K562 (cell line): ENCODE data around the gene STXBP6. TPM values are rescaled to one million over a fixed set of nuclear protein-coding genes. Genes with fewer than 3 reads are reported as not detected.

ENCODE experiments used
- ATAC-seq: fragments of 200-7000 bp; cut with Tn5 transposase; 3 replicates; pipeline ENCODE4 v1.9.1; 2020; ENCODE audit warnings: moderate library complexity
- BruUV-seq: library from RNA; stranded (reverse); fragments of 400-500 nt; replicated peaks from 2 replicates; lab custom pipeline; 2021; lab: Mats Ljungman, UMichigan
- CTCF ChIA-PET: fragments of 300-600 bp; formaldehyde crosslinking; extraction: SDS; loops from one replicate; lab custom pipeline; 2021; ENCODE audit warnings: low intra/inter-chr PET ratio; lab: Yijun Ruan, JAX
- POLR2A ChIA-PET: fragments of 300-600, 350-650 bp; sonication (Branson Sonifier 250); formaldehyde crosslinking; extraction: SDS; loops from one replicate; lab custom pipeline; 2021; ENCODE audit warnings: antibody characterized with exemption, inconsistent platforms; lab: Yijun Ruan, JAX
- DNase-seq, 4 experiments: peaks; one replicate each; pipeline versions ENCODE4 v3.0.0 to v3.0.0-alpha.2; 2011 to 2018; ENCODE audit warnings: low spot score in 3 of 4, mixed read lengths in 3 of 4; ENCODE audit errors: extremely low read depth in 1 of 4
- FAIRE-seq: peaks from 2 replicates; lab custom pipeline; 2011; peaks lifted over from hg19 to GRCh38; lab: Jason Lieb, UNC
- H2AFZ ChIP-seq: 2 replicates; pipeline ENCODE4 v1.6.0; 2011; ENCODE audit warnings: low read depth, low read length, control low read depth, inconsistent platforms
- H3K27ac ChIP-seq: fragments of 200-600 bp; 3 replicates; pipeline ENCODE4 v1.8.0; 2011; ENCODE audit warnings: low read depth, mild to moderate bottlenecking, control low read depth, inconsistent platforms, low read length, moderate library complexity, mixed read lengths; ENCODE audit errors: extremely low read depth
- H3K27me3 ChIP-seq, 2 experiments: fragments of 300-600 bp in 1 of 2; 2 replicates in 1 of 2; 3 replicates in 1 of 2; pipeline versions ENCODE4 v1.6.0 to v1.8.0; 2011; ENCODE audit warnings: inconsistent platforms in 2 of 2, low read length in 2 of 2, mild to moderate bottlenecking in 1 of 2, mixed read lengths in 1 of 2, moderate library complexity in 1 of 2; ENCODE audit not compliant: control insufficient read depth in 2 of 2, insufficient read depth in 2 of 2
- H3K36me3 ChIP-seq: fragments of 300-600 bp; 3 replicates; pipeline ENCODE4 v1.8.0; 2011; ENCODE audit warnings: mild to moderate bottlenecking, low read length, inconsistent platforms; ENCODE audit not compliant: control insufficient read depth, insufficient read depth
- H3K4me1 ChIP-seq, 2 experiments: fragments of 200-600 bp in 1 of 2; replicated peaks in 1 of 2; 2 replicates in 1 of 2; 3 replicates in 1 of 2; pipeline versions ENCODE4 v1.5.1 to v1.8.0; 2011; ENCODE audit warnings: inconsistent platforms in 2 of 2, low read length in 2 of 2, mild to moderate bottlenecking in 1 of 2, mixed read lengths in 1 of 2, moderate library complexity in 1 of 2; ENCODE audit not compliant: control insufficient read depth in 2 of 2, insufficient read depth in 2 of 2
- H3K4me2 ChIP-seq: 2 replicates; pipeline ENCODE4 v1.6.1; 2011; ENCODE audit warnings: low read length, control low read depth, inconsistent platforms, mixed read lengths; ENCODE audit not compliant: insufficient read depth
- H3K4me3 ChIP-seq: fragments of 200-600 bp; sonication (generic), shearing (Covaris generic); 2 replicates; pipeline ENCODE4 v1.5.1; 2016; ENCODE audit warnings: control low read depth, inconsistent platforms
- H3K79me2 ChIP-seq: fragments of 200-600 bp; 3 replicates; pipeline ENCODE4 v1.8.0; 2011; ENCODE audit warnings: low read length, inconsistent platforms; ENCODE audit not compliant: control insufficient read depth, insufficient read depth
- H3K9ac ChIP-seq, 2 experiments: 2 replicates each; pipeline versions ENCODE4 v1.6.0 to v1.6.1; 2011; ENCODE audit warnings: low read depth in 2 of 2, low read length in 2 of 2, control low read depth in 1 of 2, inconsistent platforms in 1 of 2, mild to moderate bottlenecking in 1 of 2, mixed read lengths in 1 of 2; ENCODE audit not compliant: insufficient read depth in 1 of 2
- H3K9me1 ChIP-seq: one replicate; pipeline ENCODE4 v1.6.0; 2011; ENCODE audit warnings: inconsistent platforms, mild to moderate bottlenecking, low read length, moderate library complexity; ENCODE audit not compliant: control insufficient read depth, insufficient read depth
- H3K9me3 ChIP-seq: replicated peaks from 2 replicates; pipeline ENCODE4 v1.5.1; 2011; ENCODE audit warnings: low read depth, low read length, inconsistent platforms; ENCODE audit not compliant: control insufficient read depth, insufficient read depth
- H4K20me1 ChIP-seq: replicated peaks from 2 replicates; pipeline ENCODE4 v1.6.1; 2011; ENCODE audit warnings: low read length, inconsistent platforms, mixed read lengths; ENCODE audit not compliant: control insufficient read depth, insufficient read depth
- ARHGAP35 ChIP-seq: fragments of 450-650 bp; IDR thresholded peaks from 2 replicates; pipeline ENCODE4 v1.6.1; 2018; ENCODE audit not compliant: partially characterized antibody
- CC2D1A ChIP-seq: fragments of 450-650 bp; IDR thresholded peaks from 2 replicates; pipeline ENCODE4 v1.6.1; 2017; ENCODE audit warnings: mild to moderate bottlenecking
- ETV6 ChIP-seq, 3 experiments: fragments of 150-350 bp in 1 of 3; sonication (generic) in 1 of 3; formaldehyde crosslinking in 1 of 3; IDR thresholded peaks; 2 replicates each; pipeline versions ENCODE4 v1.6.1 to v1.8.0; 2014 to 2022; ENCODE audit warnings: borderline replicate concordance in 2 of 3, low read depth in 2 of 3, antibody characterized with exemption in 1 of 3, low read length in 1 of 3, mild to moderate bottlenecking in 1 of 3, missing genetic modification reagents in 1 of 3
- FOSL1 ChIP-seq: fragments of 200-800 bp; sonication (Bioruptor generic); conservative IDR thresholded peaks from 2 replicates; pipeline ENCODE4 v1.6.1; 2016; ENCODE audit warnings: missing genetic modification characterization, missing compliant biosample characterization
- HOXB6 ChIP-seq: fragments of 250-450 bp; sonication (Bioruptor Pico); IDR thresholded peaks from 2 replicates; pipeline ENCODE4 v1.5.1; 2022; ENCODE audit warnings: mild to moderate bottlenecking, borderline replicate concordance
- JUND ChIP-seq, 2 experiments: IDR thresholded peaks; 2 replicates in 1 of 2; 3 replicates in 1 of 2; pipeline ENCODE4 v1.6.1; 2011; ENCODE audit warnings: borderline replicate concordance in 2 of 2, low read depth in 2 of 2, low read length in 2 of 2, improper control_type of control experiment in 1 of 2, missing biosample characterization in 1 of 2, missing genetic modification characterization in 1 of 2, missing genetic modification reagents in 1 of 2
- KAT8 ChIP-seq: fragments of 450-650 bp; IDR thresholded peaks from 2 replicates; pipeline ENCODE4 v1.6.1; 2016; ENCODE audit warnings: low read depth, mild to moderate bottlenecking
- KDM1A ChIP-seq, 2 experiments: fragments of 450-650 bp; IDR thresholded peaks; 2 replicates each; pipeline ENCODE4 v1.6.1; 2016; ENCODE audit warnings: mild to moderate bottlenecking in 2 of 2
- MTA2 ChIP-seq: fragments of 450-650 bp; IDR thresholded peaks from 2 replicates; pipeline ENCODE4 v1.6.1; 2016; ENCODE audit warnings: low read depth
- NCOA1 ChIP-seq: fragments of 450-650 bp; IDR thresholded peaks from 2 replicates; pipeline ENCODE4 v1.6.1; 2016; ENCODE audit warnings: low read depth
- PHB2 ChIP-seq: fragments of 450-650 bp; IDR thresholded peaks from 2 replicates; pipeline ENCODE4 v1.6.1; 2017; ENCODE audit warnings: low read depth
- RCOR1 ChIP-seq, 2 experiments: IDR thresholded peaks; 2 replicates each; pipeline ENCODE4 v1.6.1; 2012; ENCODE audit warnings: low read depth in 2 of 2, low read length in 2 of 2, borderline replicate concordance in 1 of 2, improper control_type of control experiment in 1 of 2
- SMARCA4 ChIP-seq: fragments of 450-650 bp; IDR thresholded peaks from 2 replicates; pipeline ENCODE4 v1.6.1; 2016
- SMARCE1 ChIP-seq: fragments of 450-650 bp; IDR thresholded peaks from 2 replicates; pipeline ENCODE4 v1.7.1; 2016; ENCODE audit warnings: mild to moderate bottlenecking
- STAT5A ChIP-seq: IDR thresholded peaks from 2 replicates; pipeline ENCODE4 v1.6.1; 2012; ENCODE audit warnings: low read length, inconsistent platforms, borderline replicate concordance
- WGBS: fragments of 100-300 bp; shearing (Covaris generic); methylation state at CpG from one replicate; pipeline ENCODE4 v1.1.6; 2016; ENCODE audit warnings: low coverage, mixed read lengths; ENCODE audit not compliant: insufficient coverage; ENCODE audit errors: missing lambda C conversion rate; 5-methylcytosine and 5-hydroxymethylcytosine counted together
- in situ Hi-C: fragments of 300-500 bp; cut with MboI; formaldehyde crosslinking; loops from 4 replicates; pipeline ENCODE4 v1.15.0; 2018; ENCODE audit warnings: inconsistent platforms, mixed read lengths
- intact Hi-C: fragments of 100-400 bp; cut with micrococcal nuclease; formaldehyde crosslinking; loops from 2 replicates; pipeline ENCODE4 v1.14.2; 2022
- polyA plus RNA-seq, 8 experiments: library from polyadenylated mRNA; depleted of rRNA in 4 of 8; stranded (reverse) in 5 of 8; unstranded in 3 of 8; fragments of >200 nt; fragmentation: Nextera tagmentation in 2 of 8; fragmentation: Illumina TruSeq in 1 of 8; extraction: Ambion mirVana in 2 of 8; extraction: Trizol in 1 of 8; gene quantifications; 2 replicates each; pipeline versions ENCODE4 v1.2.1 to v1.2.3, GENCODE V29; 2011 to 2014; ENCODE audit warnings: inconsistent platforms in 1 of 8, missing spikeins in 1 of 8
- total RNA-seq, 7 experiments: library from RNA; depleted of rRNA in 6 of 7; stranded (reverse); fragments of >200 nt in 6 of 7; fragmentation: Illumina TruSeq in 2 of 7; extraction: Trizol in 2 of 7; gene quantifications; 2 replicates each; pipeline versions ENCODE4 v1.2.1 to v1.2.3, GENCODE V29; 2011 to 2021; ENCODE audit warnings: low replicate concordance in 1 of 7
- TF ChIP-seq, protein P1 (sequence below): fragments of 450-650 bp; IDR thresholded peaks from 2 replicates; pipeline ENCODE4 v1.6.1; 2018; ENCODE audit warnings: mild to moderate bottlenecking, low read depth; ENCODE audit not compliant: partially characterized antibody
- TF ChIP-seq, protein P2 (sequence below): fragments of 250-450 bp; sonication (Bioruptor Pico); IDR thresholded peaks from 2 replicates; pipeline ENCODE4 v1.8.0; 2021; ENCODE audit warnings: mild to moderate bottlenecking, moderate library complexity
- TF ChIP-seq, protein P3 (sequence below): sonication (generic); formaldehyde crosslinking; IDR thresholded peaks from 2 replicates; pipeline ENCODE4 v1.5.0; 2020; ENCODE audit warnings: missing genetic modification reagents

STXBP6 gene
- total and polyA plus RNA-seq, 9 of the 15 experiments (the other 6 are each of a cell fraction or from before 2014, with no cell fraction given), result 0.27 to 0.89 (median 0.59) TPM

DNA sequence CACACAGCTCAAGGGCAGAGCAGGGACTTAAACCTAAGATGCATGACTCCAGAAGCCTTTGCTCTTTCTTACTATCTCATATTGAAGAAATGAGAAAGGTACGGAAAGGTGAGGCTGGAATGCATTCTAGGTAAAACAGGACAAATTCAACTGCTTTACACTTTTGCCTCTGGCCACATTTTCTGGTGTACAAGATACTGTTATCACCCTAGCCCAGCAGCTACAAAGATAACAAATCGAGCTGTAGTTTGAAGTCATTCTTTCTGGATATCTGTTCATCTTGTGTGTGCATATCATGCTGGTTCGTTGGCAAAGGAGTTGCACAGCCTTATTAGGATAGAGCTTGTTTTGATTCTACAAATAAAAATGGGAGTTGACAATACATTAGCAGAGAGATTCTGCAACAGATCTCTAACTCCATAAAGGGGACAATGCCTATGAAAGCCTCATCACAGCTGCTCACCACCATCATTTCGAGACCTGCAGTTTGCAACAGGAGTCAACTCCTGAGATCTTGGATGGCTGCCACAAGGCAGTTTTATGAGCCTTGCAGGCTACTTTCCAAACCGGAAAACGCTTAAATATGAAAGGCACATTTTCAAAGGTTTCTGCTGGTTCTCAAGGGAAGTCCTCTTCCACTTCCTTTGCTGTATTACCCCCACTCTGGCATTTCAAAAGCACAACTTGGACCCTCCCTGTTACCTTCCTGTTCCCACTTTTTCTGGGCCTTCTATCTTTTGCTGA, 64.9 kb downstream of the STXBP6 start:
- in situ Hi-C loops, result no loop called here
- ChIA-PET CTCF (no interaction called here), POLR2A (interaction anchor here (0.7 to 1.2 kb wide), 2 partner anchors 9 to 11 kb away, joined by 3 read pairs; no protein-coding TSS in a partner anchor)
- peak; percentile 44; the same call in 1 of the 2 replicates for TF ChIP-seq PHB2
- no peak for TF ChIP-seq ARHGAP35
- TF ChIP-seq, protein P1, sequence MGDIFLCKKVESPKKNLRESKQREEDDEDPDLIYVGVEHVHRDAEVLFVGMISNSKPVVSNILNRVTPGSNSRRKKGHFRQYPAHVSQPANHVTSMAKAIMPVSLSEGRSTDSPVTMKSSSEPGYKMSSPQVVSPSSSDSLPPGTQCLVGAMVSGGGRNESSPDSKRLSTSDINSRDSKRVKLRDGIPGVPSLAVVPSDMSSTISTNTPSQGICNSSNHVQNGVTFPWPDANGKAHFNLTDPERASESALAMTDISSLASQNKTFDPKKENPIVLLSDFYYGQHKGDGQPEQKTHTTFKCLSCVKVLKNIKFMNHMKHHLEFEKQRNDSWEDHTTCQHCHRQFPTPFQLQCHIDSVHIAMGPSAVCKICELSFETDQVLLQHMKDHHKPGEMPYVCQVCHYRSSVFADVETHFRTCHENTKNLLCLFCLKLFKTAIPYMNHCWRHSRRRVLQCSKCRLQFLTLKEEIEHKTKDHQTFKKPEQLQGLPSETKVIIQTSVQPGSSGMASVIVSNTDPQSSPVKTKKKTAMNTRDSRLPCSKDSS, result no peak
- TF ChIP-seq MTA2, result peak; percentile 87
- TF ChIP-seq FOSL1, result peak; percentile 56
- peak; percentile 91; the same call in 1 of the 2 replicates for TF ChIP-seq SMARCE1
- TF ChIP-seq STAT5A, result peak; percentile 78
- TF ChIP-seq ETV6 (IDR thresholded peaks at IDR 0.05; ENCODE audit: borderline replicate concordance in 1 of 2, low read depth in 2 of 2, low read length in 1 of 2), result 0 out of 4 replicates have a peak, but pooled peaks of 1 of the 2 experiments have one; percentile 43
- TF ChIP-seq ETV6 (CRISPR knock-in tag; IDR thresholded peaks at IDR 0.05; ENCODE audit: borderline replicate concordance), result no peak
- TF ChIP-seq, protein P2, sequence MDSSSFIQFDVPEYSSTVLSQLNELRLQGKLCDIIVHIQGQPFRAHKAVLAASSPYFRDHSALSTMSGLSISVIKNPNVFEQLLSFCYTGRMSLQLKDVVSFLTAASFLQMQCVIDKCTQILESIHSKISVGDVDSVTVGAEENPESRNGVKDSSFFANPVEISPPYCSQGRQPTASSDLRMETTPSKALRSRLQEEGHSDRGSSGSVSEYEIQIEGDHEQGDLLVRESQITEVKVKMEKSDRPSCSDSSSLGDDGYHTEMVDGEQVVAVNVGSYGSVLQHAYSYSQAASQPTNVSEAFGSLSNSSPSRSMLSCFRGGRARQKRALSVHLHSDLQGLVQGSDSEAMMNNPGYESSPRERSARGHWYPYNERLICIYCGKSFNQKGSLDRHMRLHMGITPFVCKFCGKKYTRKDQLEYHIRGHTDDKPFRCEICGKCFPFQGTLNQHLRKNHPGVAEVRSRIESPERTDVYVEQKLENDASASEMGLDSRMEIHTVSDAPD, result no peak
- TF ChIP-seq, protein P3, sequence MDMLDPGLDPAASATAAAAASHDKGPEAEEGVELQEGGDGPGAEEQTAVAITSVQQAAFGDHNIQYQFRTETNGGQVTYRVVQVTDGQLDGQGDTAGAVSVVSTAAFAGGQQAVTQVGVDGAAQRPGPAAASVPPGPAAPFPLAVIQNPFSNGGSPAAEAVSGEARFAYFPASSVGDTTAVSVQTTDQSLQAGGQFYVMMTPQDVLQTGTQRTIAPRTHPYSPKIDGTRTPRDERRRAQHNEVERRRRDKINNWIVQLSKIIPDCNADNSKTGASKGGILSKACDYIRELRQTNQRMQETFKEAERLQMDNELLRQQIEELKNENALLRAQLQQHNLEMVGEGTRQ (CRISPR knock-in tag), result no peak
- peak; percentile 63 for TF ChIP-seq JUND (IDR thresholded peaks at IDR 0.05; ENCODE audit: borderline replicate concordance, low read depth, low read length)
- TF ChIP-seq JUND (tag; IDR thresholded peaks at IDR 0.05; ENCODE audit: borderline replicate concordance, low read depth, low read length), result peak; percentile 50; the same call in 2 of the 3 replicates
- TF ChIP-seq HOXB6 (CRISPR knock-in tag), result no peak
- TF ChIP-seq CC2D1A, result peak; percentile 34; the same call in 1 of the 2 replicates
- TF ChIP-seq RCOR1 (IDR thresholded peaks at IDR 0.05; ENCODE audit: borderline replicate concordance in 1 of 2, low read depth in 2 of 2, low read length in 2 of 2), result peak in 1 of 2 experiments; percentile 86; a peak in 2 of 4 replicates
- TF ChIP-seq NCOA1, result peak; percentile 60
- peak; percentile 93 for TF ChIP-seq SMARCA4
- TF ChIP-seq KAT8, result no peak
- peak; percentile 59 to 64 for TF ChIP-seq KDM1A (IDR thresholded peaks at IDR 0.05)

More for the DNA sequence above, 64.9 kb downstream of the STXBP6 start:
- no TSS peak for BruUV-seq
- no peaks in the 10 kb centered on the region; a peak in 1 of 5 replicates for H3K27me3 ChIP-seq
- no peaks in the 10 kb centered on the region for H3K9me3 ChIP-seq
- H4K20me1 ChIP-seq, result no peaks in the 10 kb centered on the region
- no peaks in the 10 kb centered on the region for H3K79me2 ChIP-seq
- peak; percentile 74 for FAIRE-seq
- peaks cover 5 to 26% of the 10 kb centered on the region in 2 experiments for H3K4me1 ChIP-seq
- DNase-seq, result peak; percentile 8 to 68 (median 21)
- peak; percentile 79 for ATAC-seq
- WGBS, result 0% methylated on average over 6 of the region's 6 CpGs
- intact Hi-C loops, result no loop called here
- no peak overlapping the region; a peak in 1 of 4 replicates for H3K9ac ChIP-seq
- H3K27ac ChIP-seq, result peak overlapping the region; percentile 22
- H3K4me3 ChIP-seq, result no peak overlapping the region
- H3K4me2 ChIP-seq, result peak overlapping the region; percentile 51
- peak overlapping the region; percentile 26; the same call in 1 of the 2 replicates for H2AFZ ChIP-seq
- H3K9me1 ChIP-seq, result no peaks in the 10 kb centered on the region
- no peaks in the 10 kb centered on the region; the same call in 2 of the 3 replicates for H3K36me3 ChIP-seq
